C4-2B (cell line): ENCODE measurements around the gene BPIFB6.

Experiments
- CTCF ChIP-seq: fragments of 450-650 bp; conservative IDR thresholded peaks from 2 replicates; pipeline ENCODE4 v1.5.1; 2017; ENCODE audit warnings: mild to moderate bottlenecking
- ZFX ChIP-seq: fragments of 450-650 bp; IDR thresholded peaks from 2 replicates; pipeline ENCODE4 v1.6.1; 2017

GRCh38 chr20:33079259-33079658 lies 47.8 kb downstream of the BPIFB6 start, which contains the start of gene BPIFB4:
- TF ChIP-seq CTCF (no peak), ZFX (no peak)
